ENCODE measurements around the gene MORN3.
"Not testable (repeated sequence)": the region's sequence is repeated elsewhere in the genome, so short reads cannot be mapped to it uniquely, and the experiment has no call there.

The MORN3 gene

GRCh38 chr12:121669521-121669900 is at the start of gene MORN3:
TSS of gene MORN3 (minus strand) at chr12:121669654. CDS start at chr12:121669483, 171 bp downstream.
- TF ChIP-seq CTCF (IDR thresholded peaks at IDR 0.05; ENCODE audit: insufficient read depth, low read depth, low read length, missing control alignments) = no peak
- DNase-seq (ENCODE audit: low read depth) = peak; percentile 48
- no peak within 1 kb of the TSS for H3K4me3 ChIP-seq (ENCODE audit: low read length)

GRCh38 chr12:121718653-121719239 is 49.3 kb upstream of the MORN3 start:
- H3K4me3 ChIP-seq (ENCODE audit: low read length) = no peak overlapping the region
- DNase-seq (ENCODE audit: low read depth) = peak; percentile 39
- no peak for TF ChIP-seq CTCF (IDR thresholded peaks at IDR 0.05; ENCODE audit: insufficient read depth, low read depth, low read length, missing control alignments)

GRCh38 chr12:121717041-121717699 is 47.7 kb upstream of the MORN3 start:
- TF ChIP-seq CTCF (IDR thresholded peaks at IDR 0.05; ENCODE audit: insufficient read depth, low read depth, low read length, missing control alignments) = no peak
- peak; percentile 72 for DNase-seq (ENCODE audit: low read depth)
- H3K4me3 ChIP-seq (ENCODE audit: low read length) = no peak overlapping the region

- TF ChIP-seq CTCF (IDR thresholded peaks at IDR 0.05; ENCODE audit: insufficient read depth, low read depth, low read length, missing control alignments) = no peak
- no peak overlapping the region for H3K4me3 ChIP-seq (ENCODE audit: low read length)
- no peak for DNase-seq (ENCODE audit: low read depth)
Measured at GRCh38 chr12:121715862-121716435, 46.5 kb upstream of the MORN3 start.

- H3K4me3 ChIP-seq (ENCODE audit: low read length); DNase-seq (ENCODE audit: low read depth): not testable (repeated sequence)
Measured at GRCh38 chr12:121715055-121715454, 45.6 kb upstream of the MORN3 start.

GRCh38 chr12:121713793-121714192 is 44.3 kb upstream of the MORN3 start:
- no peak for DNase-seq (ENCODE audit: low read depth)
- no peak for TF ChIP-seq CTCF (IDR thresholded peaks at IDR 0.05; ENCODE audit: insufficient read depth, low read depth, low read length, missing control alignments)
- H3K4me3 ChIP-seq (ENCODE audit: low read length) = peak overlapping the region; percentile 84

GRCh38 chr12:121713257-121713777 is 43.9 kb upstream of the MORN3 start:
- TF ChIP-seq CTCF (IDR thresholded peaks at IDR 0.05; ENCODE audit: insufficient read depth, low read depth, low read length, missing control alignments) = no peak
- DNase-seq (ENCODE audit: low read depth) = no peak
- H3K4me3 ChIP-seq (ENCODE audit: low read length) = peak overlapping the region; percentile 84

All from epithelial cell of esophagus (primary cell).